WTC11 (cell line): Measurements from ENCODE around the gene GPLD1. TPM values are rescaled to one million over a fixed set of nuclear protein-coding genes. Genes with fewer than 3 reads are reported as not detected.

Source experiments
- ATAC-seq: fragments of 200-7000 bp; cut with Tn5 transposase; 2 replicates; pipeline ENCODE4 v1.10.0; 2021; ENCODE audit warnings: mild to moderate bottlenecking, moderate library complexity
- CTCF ChIA-PET: fragments of 300-600 bp; sonication (Branson Sonifier 250); formaldehyde crosslinking; loops from one replicate; lab custom pipeline; 2021; ENCODE audit warnings: antibody characterized with exemption; lab: Charles Lee
- POLR2A ChIA-PET: fragments of 350-600 bp; sonication (Branson Sonifier 250); formaldehyde crosslinking; loops from one replicate; lab custom pipeline; 2021; ENCODE audit warnings: antibody characterized with exemption; lab: Charles Lee
- DNase-seq: peaks from one replicate; pipeline ENCODE4 v3.0.0; 2021; ENCODE audit warnings: low spot score
- H3K27ac Mint-ChIP-seq: 2 replicates; pipeline ENCODE4 v1.8.0; 2021; ENCODE audit warnings: mixed read lengths
- H3K27me3 Mint-ChIP-seq: 2 replicates; pipeline ENCODE4 v1.8.0; 2021; ENCODE audit warnings: low read depth, mild to moderate bottlenecking, moderate library complexity, mixed read lengths
- H3K36me3 Mint-ChIP-seq: 2 replicates; pipeline ENCODE4 v1.8.0; 2021; ENCODE audit warnings: mixed read lengths
- H3K4me1 Mint-ChIP-seq: 2 replicates; pipeline ENCODE4 v1.8.0; 2022; ENCODE audit warnings: mixed read lengths
- H3K4me3 Mint-ChIP-seq: 2 replicates; pipeline ENCODE4 v1.8.0; 2021; ENCODE audit warnings: mild to moderate bottlenecking, moderate library complexity, mixed read lengths
- H3K9me3 Mint-ChIP-seq: 2 replicates; pipeline ENCODE4 v1.8.0; 2021; ENCODE audit warnings: mixed read lengths
- AR ChIP-seq: fragments of 250-450 bp; sonication (Bioruptor Pico); IDR thresholded peaks from 2 replicates; pipeline ENCODE4 v1.9.0; 2021; ENCODE audit warnings: mild to moderate bottlenecking
- ATF3 ChIP-seq: sonication (generic); formaldehyde crosslinking; conservative IDR thresholded peaks from 2 replicates; pipeline ENCODE4 v1.8.1; 2022; ENCODE audit warnings: mild to moderate bottlenecking, missing genetic modification reagents
- ATF6 ChIP-seq: sonication (generic); formaldehyde crosslinking; IDR thresholded peaks from 2 replicates; pipeline ENCODE4 v1.8.1; 2023; ENCODE audit warnings: mild to moderate bottlenecking, missing genetic modification reagents
- E2F5 ChIP-seq: sonication (generic); formaldehyde crosslinking; IDR thresholded peaks from 2 replicates; pipeline ENCODE4 v1.8.1; 2022; ENCODE audit warnings: mild to moderate bottlenecking, moderate library complexity, missing genetic modification reagents
- ELF4 ChIP-seq: sonication (generic); formaldehyde crosslinking; IDR thresholded peaks from 2 replicates; pipeline ENCODE4 v1.8.1; 2022; ENCODE audit warnings: low read depth, mild to moderate bottlenecking, moderate library complexity, missing genetic modification reagents
- SMAD4 ChIP-seq: sonication (generic); formaldehyde crosslinking; IDR thresholded peaks from 2 replicates; pipeline ENCODE4 v1.8.0; 2022; ENCODE audit warnings: mild to moderate bottlenecking, missing genetic modification reagents
- SOX15 ChIP-seq: fragments of 250-450 bp; sonication (Bioruptor Pico); IDR thresholded peaks from 2 replicates; pipeline ENCODE4 v1.9.0; 2021; ENCODE audit warnings: mild to moderate bottlenecking
- TCF7 ChIP-seq: sonication (generic); formaldehyde crosslinking; IDR thresholded peaks from 2 replicates; pipeline ENCODE4 v1.8.0; 2022; ENCODE audit warnings: mild to moderate bottlenecking, low read depth, missing genetic modification reagents, moderate library complexity
- TEAD1 ChIP-seq: sonication (generic); formaldehyde crosslinking; IDR thresholded peaks from 2 replicates; pipeline ENCODE4 v1.8.0; 2022; ENCODE audit warnings: mild to moderate bottlenecking, missing genetic modification reagents
- ZBTB43 ChIP-seq: sonication (generic); formaldehyde crosslinking; IDR thresholded peaks from 2 replicates; pipeline ENCODE4 v1.8.1; 2023; ENCODE audit warnings: mild to moderate bottlenecking, missing genetic modification reagents
- ZNF219 ChIP-seq: sonication (generic); formaldehyde crosslinking; IDR thresholded peaks from 2 replicates; pipeline ENCODE4 v1.8.0; 2023; ENCODE audit warnings: missing genetic modification reagents, mild to moderate bottlenecking, borderline replicate concordance
- ZNF317 ChIP-seq: sonication (generic); formaldehyde crosslinking; IDR thresholded peaks from 2 replicates; pipeline ENCODE4 v1.8.1; 2023; ENCODE audit warnings: low read depth, mild to moderate bottlenecking, moderate library complexity, missing genetic modification reagents, borderline replicate concordance
- ZNF425 ChIP-seq: fragments of 250-450 bp; sonication (Bioruptor Pico); conservative IDR thresholded peaks from 2 replicates; pipeline ENCODE4 v1.9.0; 2021; ENCODE audit warnings: mild to moderate bottlenecking
- ZNF671 ChIP-seq: fragments of 250-450 bp; sonication (Bioruptor Pico); IDR thresholded peaks from 2 replicates; pipeline ENCODE4 v1.8.0; 2021; ENCODE audit warnings: mild to moderate bottlenecking
- total RNA-seq: library from RNA; stranded (reverse); gene quantifications from 3 replicates; pipeline ENCODE4 v1.2.3, GENCODE V29; 2021

Gene GPLD1
- total RNA-seq, 1 experiment from 2014 or later = 8.4 TPM

GRCh38 chr6:24493945-24494820 lies 4.8 kb upstream of the GPLD1 start (continued):
- TF ChIP-seq ZNF425 (CRISPR knock-in tag) = no peak
- TF ChIP-seq TEAD1 = no peak
- TF ChIP-seq ZNF317 = no peak
- no peak for TF ChIP-seq ATF6

GRCh38 chr6:24492475-24492874 lies 3.1 kb upstream of the GPLD1 start:
- TF ChIP-seq AR (CRISPR knock-in tag) = no peak
- Mint-ChIP-seq H3K27me3 (peaks cover 35% of the 10 kb centered on the region), H3K27ac (no peak overlapping the region), H3K4me1 (peaks cover 34% of the 10 kb centered on the region), H3K9me3 (peaks cover 10% of the 10 kb centered on the region), H3K36me3 (peaks cover 9% of the 10 kb centered on the region), H3K4me3 (no peak overlapping the region)
- ChIA-PET POLR2A (no interaction called here), CTCF (interaction anchor here (0.6 to 5.6 kb wide), 7 partner anchors 24 to 1023 kb away, joined by 3 to 58 read pairs (median 4); no protein-coding TSS in a partner anchor)
- DNase-seq (peak; percentile 58), ATAC-seq (peak; percentile 37)

GRCh38 chr6:24490948-24491347 lies 1.6 kb upstream of the GPLD1 start:
- Mint-ChIP-seq H3K27ac (no peak overlapping the region), H3K4me3 (no peak overlapping the region), H3K36me3 (no peaks in the 10 kb centered on the region; the same call in 1 of the 2 replicates), H3K4me1 (peaks cover 32% of the 10 kb centered on the region), H3K9me3 (no peaks in the 10 kb centered on the region)
- ChIA-PET CTCF (no interaction called here), POLR2A (no interaction called here)
- DNase-seq (no peak), ATAC-seq (no peak)
- TF ChIP-seq ZBTB43 (CRISPR knock-in tag) (no peak), ELF4 (CRISPR knock-in tag) (no peak), SOX15 (CRISPR knock-in tag) (no peak), ZNF671 (CRISPR knock-in tag) (no peak), SMAD4 (CRISPR knock-in tag) (no peak), ATF3 (CRISPR knock-in tag) (no peak), E2F5 (CRISPR knock-in tag) (no peak), TCF7 (CRISPR knock-in tag) (no peak), ZNF219 (CRISPR knock-in tag) (no peak)
- TF ChIP-seq, all 79 proteins: peak for 0
- H3K27me3 Mint-ChIP-seq = peaks cover 20% of the 10 kb centered on the region
